Neural cell (in vitro differentiated cells): ENCODE measurements around the gene RTP4. TPM values are rescaled to one million over a fixed set of nuclear protein-coding genes. Genes with fewer than 3 reads are reported as not detected.

Experiments used
- H2AFZ ChIP-seq: fragments of 200-600, 300-800 bp; sonication (generic), shearing (Covaris generic); 2 replicates; pipeline ENCODE4 v1.6.0; 2014; ENCODE audit warnings: low read depth, mild to moderate bottlenecking, antibody characterized with exemption, low read length, moderate library complexity
- H3F3A ChIP-seq: fragments of 200-600 bp; shearing (Covaris generic); 2 replicates; pipeline ENCODE4 v1.6.1; 2016; ENCODE audit warnings: mild to moderate bottlenecking, moderate library complexity, mixed read lengths, antibody characterized with exemption, low read length; ENCODE audit not compliant: insufficient read depth, poor library complexity, severe bottlenecking
- H3K27ac ChIP-seq: fragments of 200-600, 300-800 bp; sonication (generic), shearing (Covaris generic); 2 replicates; pipeline ENCODE4 v1.5.1; 2014; ENCODE audit warnings: mild to moderate bottlenecking, low read length, moderate library complexity
- H3K27me3 ChIP-seq: fragments of 300-800, 200-600 bp; sonication (generic), shearing (Covaris generic); 2 replicates; pipeline ENCODE4 v1.6.0; 2014; ENCODE audit warnings: mild to moderate bottlenecking, low read depth, low read length, moderate library complexity; ENCODE audit not compliant: insufficient read depth
- H3K36me3 ChIP-seq: fragments of 300-800, 200-600 bp; sonication (generic), shearing (Covaris generic); 2 replicates; pipeline ENCODE4 v1.5.1; 2014; ENCODE audit warnings: mild to moderate bottlenecking, antibody characterized with exemption, low read length, moderate library complexity; ENCODE audit not compliant: insufficient read depth
- H3K4me2 ChIP-seq: fragments of 300-800, 200-600 bp; sonication (generic), shearing (Covaris generic); 2 replicates; pipeline ENCODE4 v1.6.0; 2014; ENCODE audit warnings: mild to moderate bottlenecking, low read length
- H3K4me3 ChIP-seq: fragments of 300-800, 200-600 bp; sonication (generic), shearing (Covaris generic); 2 replicates; pipeline ENCODE4 v1.5.1; 2014; ENCODE audit warnings: mild to moderate bottlenecking, low read length, moderate library complexity
- H3K79me2 ChIP-seq: fragments of 200-600 bp; shearing (Covaris generic); replicated peaks from 2 replicates; pipeline ENCODE4 v1.6.0; 2014; ENCODE audit warnings: mild to moderate bottlenecking, low read length, moderate library complexity; ENCODE audit not compliant: insufficient read depth
- H3K9ac ChIP-seq: fragments of 300-800, 200-600 bp; sonication (generic), shearing (Covaris generic); 2 replicates; pipeline ENCODE4 v1.6.1; 2016; ENCODE audit warnings: mild to moderate bottlenecking, low read length, mixed read lengths
- H3K9me2 ChIP-seq: fragments of 200-600 bp; shearing (Covaris generic); 2 replicates; pipeline ENCODE4 v1.6.1; 2016; ENCODE audit warnings: mild to moderate bottlenecking, low read length, mixed read lengths; ENCODE audit not compliant: insufficient read depth
- H3K9me3 ChIP-seq: fragments of 200-600, 300-800 bp; sonication (generic), shearing (Covaris generic); 2 replicates; pipeline ENCODE4 v1.6.1; 2016; ENCODE audit warnings: mild to moderate bottlenecking, mixed run types, low read length, moderate library complexity, mixed read lengths
- H4K20me1 ChIP-seq: fragments of 200-600 bp; shearing (Covaris generic); 2 replicates; pipeline ENCODE4 v1.6.1; 2016; ENCODE audit warnings: mild to moderate bottlenecking, mixed run types; ENCODE audit not compliant: insufficient read depth
- CTCF ChIP-seq: fragments of 450-650 bp; IDR thresholded peaks from 2 replicates; pipeline ENCODE4 v1.5.1; 2014; ENCODE audit warnings: antibody characterized with exemption, mild to moderate bottlenecking, moderate library complexity; ENCODE audit not compliant: poor library complexity, severe bottlenecking
- EP300 ChIP-seq: fragments of 450-650 bp; conservative IDR thresholded peaks from 2 replicates; pipeline ENCODE4 v1.6.1; 2014; ENCODE audit warnings: antibody characterized with exemption, mild to moderate bottlenecking, moderate library complexity; ENCODE audit not compliant: poor library complexity, severe bottlenecking
- EZH2 ChIP-seq: fragments of 200-600, 300-800 bp; shearing (Covaris generic), sonication (generic); IDR thresholded peaks from 2 replicates; pipeline ENCODE4 v1.6.1; 2014; ENCODE audit warnings: antibody characterized with exemption, low read length, borderline replicate concordance, mild to moderate bottlenecking; ENCODE audit not compliant: insufficient read depth, poor library complexity, severe bottlenecking
- MXI1 ChIP-seq: fragments of 450-650 bp; conservative IDR thresholded peaks from 2 replicates; pipeline ENCODE4 v1.6.1; 2014; ENCODE audit warnings: antibody characterized with exemption, mild to moderate bottlenecking; ENCODE audit not compliant: poor library complexity, severe bottlenecking
- POLR2AphosphoS5 ChIP-seq: IDR thresholded peaks from 2 replicates; pipeline ENCODE4 v1.6.1; 2012
- RAD21 ChIP-seq: fragments of 450-650 bp; conservative IDR thresholded peaks from 2 replicates; pipeline ENCODE4 v1.6.1; 2014; ENCODE audit warnings: antibody characterized with exemption, mild to moderate bottlenecking, moderate library complexity
- REST ChIP-seq: IDR thresholded peaks from 2 replicates; pipeline ENCODE4 v1.6.1; 2012; ENCODE audit warnings: borderline replicate concordance
- SMC3 ChIP-seq: fragments of 450-650 bp; conservative IDR thresholded peaks from 2 replicates; pipeline ENCODE4 v1.6.1; 2014; ENCODE audit warnings: antibody characterized with exemption, mild to moderate bottlenecking, moderate library complexity; ENCODE audit not compliant: poor library complexity
- TAF1 ChIP-seq: IDR thresholded peaks from 2 replicates; pipeline ENCODE4 v1.6.1; 2012; ENCODE audit warnings: low read depth
- polyA plus RNA-seq: library from polyadenylated mRNA; depleted of rRNA; stranded (reverse); fragments of >200 nt; gene quantifications from 2 replicates; pipeline ENCODE4 v1.2.3, GENCODE V29; 2014

The RTP4 gene
- polyA plus RNA-seq, 1 donor from 2014 or later, result not detected

- Histone ChIP-seq H3K27ac (no peak overlapping the region), H3K9ac (no peak overlapping the region), H2AFZ (no peak overlapping the region), H3K9me3 (no peaks in the 10 kb centered on the region), H3K4me3 (no peak overlapping the region), H3F3A (no peaks in the 10 kb centered on the region), H3K9me2 (no peaks in the 10 kb centered on the region), H3K79me2 (no peaks in the 10 kb centered on the region), H3K4me2 (no peak overlapping the region), H3K36me3 (no peaks in the 10 kb centered on the region), H4K20me1 (no peaks in the 10 kb centered on the region), H3K27me3 (no peaks in the 10 kb centered on the region)
- TF ChIP-seq RAD21 (no peak), EZH2 (no peak)
Observed at GRCh38 chr3:187385296-187385695, 17.1 kb downstream of the RTP4 start.

GRCh38 chr3:187396661-187397060 lies 28.5 kb downstream of the RTP4 start:
- Histone ChIP-seq H3K9me2 (no peaks in the 10 kb centered on the region), H3K27me3 (no peaks in the 10 kb centered on the region)

More at GRCh38 chr3:187396661-187397060, 28.5 kb downstream of the RTP4 start:
- TF ChIP-seq EP300 (no peak), TAF1 (no peak), MXI1 (no peak), RAD21 (no peak), POLR2AphosphoS5 (no peak), CTCF (no peak), EZH2 (no peak), REST (no peak), SMC3 (no peak)
- H3K4me3 ChIP-seq, result no peak overlapping the region
- no peaks in the 10 kb centered on the region for H3F3A ChIP-seq
- no peaks in the 10 kb centered on the region for H3K36me3 ChIP-seq
- H4K20me1 ChIP-seq, result no peaks in the 10 kb centered on the region
- H3K79me2 ChIP-seq, result no peaks in the 10 kb centered on the region
- no peak overlapping the region for H3K9ac ChIP-seq
- H3K4me2 ChIP-seq, result no peak overlapping the region
- no peak overlapping the region for H2AFZ ChIP-seq
- H3K9me3 ChIP-seq, result no peaks in the 10 kb centered on the region
- no peak overlapping the region for H3K27ac ChIP-seq
